ENCODE results near the gene MYO5B.
A peak's percentile ranks its signal among the peaks of the same experiment; 100 is the strongest.

The MYO5B gene

DNA sequence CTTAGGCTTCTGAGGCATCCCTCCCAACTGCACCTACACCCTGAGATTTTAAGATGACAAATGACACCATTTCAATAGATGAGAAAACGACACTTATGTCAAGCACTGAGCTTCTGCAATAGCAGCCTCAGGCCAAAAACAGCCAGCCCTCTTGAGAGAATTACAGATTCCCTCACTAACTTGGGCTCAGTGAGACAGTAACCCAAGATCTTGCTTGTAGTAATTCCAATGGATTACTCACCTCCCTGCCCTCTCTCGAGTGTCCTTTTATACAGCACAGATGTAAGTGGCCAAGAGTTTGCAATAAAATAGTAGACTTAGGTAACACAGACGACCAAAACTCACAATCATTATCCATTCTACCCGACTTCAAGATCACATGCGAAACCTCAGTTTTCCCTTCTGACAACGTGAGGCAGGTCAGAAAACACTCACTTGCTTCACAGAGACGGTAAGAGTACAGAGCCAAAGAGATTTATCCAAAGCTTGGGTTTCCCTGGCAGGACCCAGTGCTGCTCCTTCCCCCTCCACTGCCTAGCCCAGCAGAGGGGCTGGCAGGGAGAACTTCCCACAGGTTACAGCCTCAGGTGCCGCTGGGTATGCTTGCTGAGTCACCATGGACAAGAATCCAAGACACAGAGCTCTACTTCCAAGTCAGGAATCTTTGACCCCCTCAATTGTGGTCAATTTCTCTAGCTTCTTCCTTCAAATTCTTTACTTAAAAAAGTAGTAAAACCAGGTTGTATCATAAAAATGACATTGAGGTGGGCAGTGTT is 181.4 kb downstream of the MYO5B start:
- Histone ChIP-seq H3K4me3 (no peak overlapping the region), H3K4me1 (no peaks in the 10 kb centered on the region), H3K9me3 (no peaks in the 10 kb centered on the region), H3K36me3 (replicated peaks) (no peaks in the 10 kb centered on the region), H3K27me3 (ENCODE audit: low read depth) (no peaks in the 10 kb centered on the region)
- DNase-seq (ENCODE audit: low spot score in 2 of 2) = no peak
- in situ Hi-C loops (cut with MboI; ENCODE audit: low sequenced_read_pairs) = loop anchor here (25.0 kb wide), 1 partner anchor 349 kb away; no protein-coding TSS in a partner anchor

DNA sequence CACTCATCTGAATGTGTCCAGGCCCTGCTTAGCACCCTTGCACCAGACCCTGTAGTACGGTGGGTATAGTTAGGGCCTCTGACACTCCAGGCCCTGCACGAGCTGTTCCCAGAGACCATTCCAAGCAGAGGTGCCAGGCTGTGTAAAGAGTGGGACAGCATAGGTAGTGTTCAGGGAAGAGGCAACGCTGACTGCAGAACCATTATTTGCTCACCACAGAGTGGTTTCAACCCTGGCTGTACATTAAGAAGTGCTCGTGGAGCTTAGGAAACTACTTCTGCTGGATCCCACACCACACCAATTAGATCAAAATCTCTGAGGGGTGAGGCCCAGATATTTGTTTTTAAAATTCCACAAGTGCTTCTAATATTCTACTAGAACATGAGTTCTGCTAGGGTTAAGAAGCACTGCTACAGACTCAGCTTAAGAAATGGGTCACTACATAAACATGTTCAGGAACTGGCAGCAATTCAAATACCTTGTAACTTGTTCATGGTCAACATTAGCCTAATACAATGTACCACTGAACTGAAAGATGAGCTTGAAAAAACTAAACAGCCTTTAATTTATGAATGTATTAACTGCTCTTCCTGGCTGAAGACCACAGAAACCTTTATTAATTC is 183.0 kb downstream of the MYO5B start:
- DNase-seq (ENCODE audit: low spot score in 2 of 2) = no peak
- in situ Hi-C loops (cut with MboI; ENCODE audit: low sequenced_read_pairs) = loop anchor here (25.0 kb wide), 1 partner anchor 350 kb away; no protein-coding TSS in a partner anchor

DNA sequence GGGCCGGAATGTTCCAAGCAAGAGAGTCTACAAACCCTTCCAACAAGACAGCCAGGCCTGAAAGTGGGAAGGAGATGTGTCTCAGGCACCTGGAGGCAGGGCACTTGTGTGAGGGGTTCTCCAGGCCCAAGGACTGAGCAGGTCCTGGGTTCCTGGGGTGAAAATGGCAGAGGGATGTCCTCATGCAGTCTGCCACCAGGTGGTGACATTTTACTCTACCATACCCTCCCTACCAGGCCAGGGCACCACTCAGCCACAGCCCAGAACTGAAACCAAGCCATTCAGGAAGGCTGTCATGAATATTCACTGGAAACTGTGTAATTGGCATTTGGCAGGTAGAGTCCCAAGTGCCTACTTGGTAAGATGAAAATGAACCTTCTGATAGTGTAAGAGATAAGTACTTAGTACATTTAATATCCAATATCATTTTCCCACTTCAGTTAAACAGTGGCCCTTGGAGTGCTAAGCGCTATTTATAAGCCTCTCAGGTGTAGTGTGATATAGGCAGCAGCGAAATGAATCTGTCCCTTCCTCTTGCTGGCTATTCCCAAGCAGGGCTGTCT is 185.1 kb downstream of the MYO5B start:
- Histone ChIP-seq H3K9me3 (no peaks in the 10 kb centered on the region), H3K4me3 (no peak overlapping the region), H3K27me3 (ENCODE audit: low read depth) (no peaks in the 10 kb centered on the region), H3K36me3 (replicated peaks) (no peaks in the 10 kb centered on the region), H3K4me1 (no peaks in the 10 kb centered on the region)
- in situ Hi-C loops (cut with MboI; ENCODE audit: low sequenced_read_pairs) = loop anchor here (25.0 kb wide), 1 partner anchor 352 kb away; no protein-coding TSS in a partner anchor
- DNase-seq (ENCODE audit: low spot score in 2 of 2) = peak; percentile 44 to 71

More for the DNA sequence above, 183.0 kb downstream of the MYO5B start:
- Histone ChIP-seq H3K4me3 (no peak overlapping the region), H3K9me3 (no peaks in the 10 kb centered on the region), H3K4me1 (no peaks in the 10 kb centered on the region), H3K27me3 (ENCODE audit: low read depth) (no peaks in the 10 kb centered on the region), H3K36me3 (replicated peaks) (no peaks in the 10 kb centered on the region)

DNA sequence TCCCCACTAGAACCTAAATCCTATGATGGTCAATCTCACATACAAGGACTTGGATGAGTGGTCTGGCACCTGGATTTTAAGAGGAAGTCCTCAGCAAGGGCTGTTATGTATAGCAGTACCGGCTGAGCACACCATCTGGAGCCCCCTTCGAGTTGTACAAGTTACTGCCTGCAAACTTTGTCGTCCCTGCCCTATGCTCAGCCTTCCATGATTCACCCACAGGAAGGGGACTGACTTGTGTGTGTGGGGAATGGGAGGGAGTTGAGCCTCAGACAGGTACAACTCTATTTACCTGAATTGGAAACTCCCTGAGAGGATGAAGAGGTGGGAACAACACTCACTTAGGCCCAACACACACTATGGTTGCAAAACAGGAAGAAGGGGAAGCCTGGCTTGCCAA is 186.6 kb downstream of the MYO5B start:
- H3K4me1 ChIP-seq = no peaks in the 10 kb centered on the region
- H3K9me3 ChIP-seq = no peaks in the 10 kb centered on the region
- in situ Hi-C loops (cut with MboI; ENCODE audit: low sequenced_read_pairs) = loop anchor here (25.0 kb wide), 1 partner anchor 354 kb away; no protein-coding TSS in a partner anchor
- no peaks in the 10 kb centered on the region for H3K27me3 ChIP-seq (ENCODE audit: low read depth)
- H3K4me3 ChIP-seq = no peak overlapping the region
- DNase-seq (ENCODE audit: low spot score in 2 of 2) = no peak
- H3K36me3 ChIP-seq (replicated peaks) = no peaks in the 10 kb centered on the region

DNA sequence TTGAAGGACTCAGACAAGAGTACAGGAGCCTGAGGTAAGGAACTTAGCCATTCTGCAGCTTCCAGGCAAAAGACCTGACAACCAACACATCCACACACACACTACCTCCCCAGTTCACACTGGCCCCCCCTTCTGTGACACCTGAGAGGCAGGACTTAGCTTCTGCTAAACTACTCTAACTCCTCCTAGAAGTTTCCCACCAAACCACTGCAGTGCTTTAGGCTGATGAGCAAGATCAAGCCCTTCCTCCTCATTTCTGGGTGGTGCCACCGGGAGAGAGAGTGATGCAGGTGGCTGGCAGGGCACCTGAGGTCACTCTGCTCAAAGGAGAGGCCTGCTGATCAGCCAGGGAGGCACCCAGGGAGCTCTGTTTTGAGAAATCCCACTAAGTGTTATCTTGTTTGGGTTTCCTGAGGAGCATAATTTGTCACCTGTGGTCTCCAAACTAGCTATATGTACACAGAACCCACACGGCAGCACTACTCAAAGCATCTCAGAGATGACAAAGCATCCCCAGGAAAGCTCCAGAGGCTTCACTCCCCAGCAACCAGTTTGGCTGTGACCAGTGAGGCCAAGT is 188.4 kb downstream of the MYO5B start:
- in situ Hi-C loops (cut with MboI; ENCODE audit: low sequenced_read_pairs) = loop anchor here (25.0 kb wide), 1 partner anchor 356 kb away; no protein-coding TSS in a partner anchor
- no peaks in the 10 kb centered on the region for H3K27me3 ChIP-seq (ENCODE audit: low read depth)
- H3K36me3 ChIP-seq (replicated peaks) = no peaks in the 10 kb centered on the region

DNA sequence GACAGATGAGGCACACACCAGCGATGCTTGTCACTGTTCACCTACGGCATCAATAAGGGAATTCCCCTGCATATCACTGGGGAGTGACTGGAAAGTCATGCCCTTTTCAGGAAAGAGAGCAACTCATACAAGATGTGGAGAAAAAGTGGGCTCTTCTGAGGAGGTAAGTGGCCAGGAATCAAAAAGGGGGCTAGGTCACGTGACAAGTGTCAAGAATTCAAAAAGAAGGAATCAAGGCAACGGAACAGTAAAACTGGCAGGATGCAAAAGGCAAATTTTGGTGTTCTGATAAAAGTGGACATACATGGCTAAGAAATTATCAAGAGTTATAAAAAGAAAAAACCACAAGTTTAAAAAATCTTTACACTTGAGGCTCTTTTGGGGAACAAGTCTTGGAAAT is 190.9 kb downstream of the MYO5B start:
- Histone ChIP-seq H3K27me3 (ENCODE audit: low read depth) (no peaks in the 10 kb centered on the region), H3K4me3 (no peak overlapping the region), H3K4me1 (no peaks in the 10 kb centered on the region), H3K36me3 (replicated peaks) (no peaks in the 10 kb centered on the region), H3K9me3 (no peaks in the 10 kb centered on the region)
- in situ Hi-C loops (cut with MboI; ENCODE audit: low sequenced_read_pairs) = loop anchor here (25.0 kb wide), 1 partner anchor 358 kb away; no protein-coding TSS in a partner anchor
- no peak for DNase-seq (ENCODE audit: low spot score in 2 of 2)

More for the DNA sequence above, 188.4 kb downstream of the MYO5B start:
- no peak for DNase-seq (ENCODE audit: low spot score in 2 of 2)
- Histone ChIP-seq H3K9me3 (no peaks in the 10 kb centered on the region), H3K4me1 (no peaks in the 10 kb centered on the region), H3K4me3 (no peak overlapping the region)

DNA sequence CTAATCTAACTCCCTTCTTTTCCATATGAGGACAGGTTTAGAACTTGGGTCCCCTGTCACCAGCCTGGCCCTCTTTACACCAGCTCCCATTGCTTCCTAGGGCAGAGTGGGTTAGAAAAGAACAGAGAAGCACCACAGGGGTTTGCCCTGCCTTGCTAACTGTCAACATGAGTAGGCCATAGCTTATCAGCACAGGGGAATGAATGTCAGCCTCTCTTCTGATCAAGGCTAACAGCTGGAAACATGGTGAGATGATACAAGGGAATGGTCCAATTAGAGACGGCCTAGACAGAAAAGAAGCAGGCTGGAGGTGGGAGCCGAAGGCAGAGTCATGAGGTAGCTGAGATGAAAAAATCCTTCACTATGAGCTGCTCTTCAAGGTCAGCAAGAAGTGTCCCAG is 192.2 kb downstream of the MYO5B start:
- Histone ChIP-seq H3K4me1 (no peaks in the 10 kb centered on the region), H3K36me3 (replicated peaks) (no peaks in the 10 kb centered on the region), H3K9me3 (no peaks in the 10 kb centered on the region), H3K4me3 (no peak overlapping the region), H3K27me3 (ENCODE audit: low read depth) (no peaks in the 10 kb centered on the region)
- in situ Hi-C loops (cut with MboI; ENCODE audit: low sequenced_read_pairs) = loop anchor here (25.0 kb wide), 1 partner anchor 360 kb away; no protein-coding TSS in a partner anchor
- DNase-seq (ENCODE audit: low spot score in 2 of 2) = no peak

DNA sequence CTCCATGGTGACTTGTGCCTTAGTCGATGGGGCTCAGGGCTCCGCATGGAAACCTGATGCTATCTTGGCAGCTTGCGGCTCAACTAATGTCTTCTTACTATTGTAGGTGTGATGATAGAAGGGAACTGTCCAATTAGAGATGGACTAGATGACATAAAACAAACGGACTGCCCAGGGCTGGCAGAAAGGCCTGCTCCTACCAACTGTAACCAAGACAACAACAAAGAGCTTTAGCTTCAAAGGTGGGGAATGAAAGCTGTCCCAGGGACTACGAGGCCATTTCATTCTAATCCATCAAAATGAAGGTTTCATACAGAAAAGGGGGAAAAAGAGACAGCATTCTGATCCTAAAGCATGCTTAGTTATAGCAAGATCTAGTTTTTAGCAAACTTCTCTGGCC is 194.7 kb downstream of the MYO5B start:
- Histone ChIP-seq H3K4me1 (no peaks in the 10 kb centered on the region), H3K36me3 (replicated peaks) (no peaks in the 10 kb centered on the region), H3K9me3 (no peaks in the 10 kb centered on the region), H3K27me3 (ENCODE audit: low read depth) (no peaks in the 10 kb centered on the region), H3K4me3 (no peak overlapping the region)
- in situ Hi-C loops (cut with MboI; ENCODE audit: low sequenced_read_pairs) = loop anchor here (25.0 kb wide), 1 partner anchor 362 kb away; no protein-coding TSS in a partner anchor
- DNase-seq (ENCODE audit: low spot score in 2 of 2) = no peak

DNA sequence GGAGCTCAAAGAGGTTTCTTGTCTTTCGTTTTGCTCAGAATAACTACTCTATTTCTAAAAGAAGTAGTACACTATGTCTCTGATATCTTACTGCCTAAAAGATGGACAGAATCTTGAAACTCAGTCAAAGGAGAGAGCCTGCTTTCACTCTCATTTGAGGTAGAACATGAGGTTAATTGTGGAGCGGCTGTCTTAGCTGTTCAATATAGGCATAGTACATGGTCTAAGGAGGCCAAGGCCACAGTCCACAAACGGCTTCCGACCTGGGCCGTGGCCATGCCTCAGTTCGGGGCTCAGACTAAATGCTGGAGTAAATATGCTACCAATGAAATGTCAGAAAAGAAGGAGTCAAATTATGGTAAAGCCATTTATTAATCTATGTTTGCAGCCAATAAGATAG is 195.8 kb downstream of the MYO5B start:
- DNase-seq (ENCODE audit: low spot score in 2 of 2) = no peak
- no peaks in the 10 kb centered on the region for H3K9me3 ChIP-seq
- H3K27me3 ChIP-seq (ENCODE audit: low read depth) = no peaks in the 10 kb centered on the region
- no peaks in the 10 kb centered on the region for H3K36me3 ChIP-seq (replicated peaks)
- H3K4me1 ChIP-seq = no peaks in the 10 kb centered on the region
- H3K4me3 ChIP-seq = no peak overlapping the region
- in situ Hi-C loops (cut with MboI; ENCODE audit: low sequenced_read_pairs) = no loop called here

DNA sequence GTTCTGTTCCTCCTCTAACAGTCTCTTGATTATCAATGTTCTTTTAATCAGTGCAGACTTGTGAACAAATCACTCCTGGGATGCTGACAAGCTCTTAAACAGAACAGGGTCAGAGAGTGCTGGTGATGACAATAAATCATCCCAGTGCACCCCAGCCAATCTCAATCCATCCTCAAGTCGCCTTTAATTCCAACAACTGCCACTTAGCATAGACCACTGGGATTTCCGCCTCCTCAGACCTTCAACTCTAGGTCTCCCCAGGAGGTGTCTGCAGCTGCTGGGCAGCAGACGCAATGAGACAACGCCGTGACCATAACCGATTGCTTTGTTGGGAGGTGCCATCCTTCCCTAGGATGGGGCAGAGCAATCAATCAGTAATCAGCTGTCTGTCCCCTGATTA is 197.4 kb downstream of the MYO5B start:
- Histone ChIP-seq H3K4me1 (no peaks in the 10 kb centered on the region), H3K27me3 (ENCODE audit: low read depth) (no peaks in the 10 kb centered on the region), H3K9me3 (no peaks in the 10 kb centered on the region), H3K4me3 (no peak overlapping the region), H3K36me3 (replicated peaks) (no peaks in the 10 kb centered on the region)
- in situ Hi-C loops (cut with MboI; ENCODE audit: low sequenced_read_pairs) = no loop called here
- DNase-seq (ENCODE audit: low spot score in 2 of 2) = no peak

DNA sequence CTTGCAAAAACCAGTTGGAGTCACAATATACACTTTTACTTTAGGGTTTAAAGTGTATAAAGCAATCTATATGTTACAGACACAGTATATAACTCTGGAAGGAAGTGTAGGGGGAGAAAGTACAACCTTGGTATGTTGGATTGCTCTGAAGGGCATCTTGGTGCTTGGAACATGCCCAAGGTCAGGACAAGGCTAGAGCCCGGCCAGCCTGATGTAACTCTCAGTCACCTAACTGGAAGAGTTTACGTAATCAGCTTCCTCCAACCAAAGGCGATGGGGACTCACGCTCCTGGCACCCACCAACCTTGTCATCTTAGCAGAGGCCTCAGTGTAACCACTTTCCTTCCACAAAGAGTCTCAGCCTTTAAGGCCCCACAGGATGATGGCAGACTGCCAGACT is 200.5 kb downstream of the MYO5B start:
- Histone ChIP-seq H3K4me3 (no peak overlapping the region), H3K27me3 (ENCODE audit: low read depth) (no peaks in the 10 kb centered on the region), H3K4me1 (no peaks in the 10 kb centered on the region), H3K9me3 (no peaks in the 10 kb centered on the region), H3K36me3 (replicated peaks) (no peaks in the 10 kb centered on the region)
- no peak for DNase-seq (ENCODE audit: low spot score in 2 of 2)
- in situ Hi-C loops (cut with MboI; ENCODE audit: low sequenced_read_pairs) = no loop called here

DNA sequence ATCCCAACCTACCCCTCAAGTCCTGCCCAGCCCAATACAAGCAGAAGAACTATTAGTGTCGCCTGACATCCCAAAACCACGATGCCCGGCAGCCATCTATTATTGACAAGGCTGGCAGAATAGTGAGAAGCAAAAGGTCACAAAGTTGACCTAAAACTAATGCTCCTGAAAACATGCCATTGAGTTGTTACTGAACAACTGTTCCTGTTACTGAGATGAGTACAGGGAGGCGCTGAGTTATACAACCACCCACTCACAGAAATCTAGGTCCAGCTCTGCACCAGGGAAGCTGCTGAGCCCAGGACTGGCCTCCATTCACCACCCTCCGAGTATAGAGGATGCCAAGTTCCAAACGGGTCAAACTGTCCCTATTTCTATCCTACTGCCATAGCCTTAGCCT is 201.6 kb downstream of the MYO5B start:
- Histone ChIP-seq H3K4me1 (no peaks in the 10 kb centered on the region), H3K36me3 (replicated peaks) (no peaks in the 10 kb centered on the region), H3K9me3 (no peaks in the 10 kb centered on the region), H3K4me3 (no peak overlapping the region), H3K27me3 (ENCODE audit: low read depth) (no peaks in the 10 kb centered on the region)
- in situ Hi-C loops (cut with MboI; ENCODE audit: low sequenced_read_pairs) = no loop called here
- DNase-seq (ENCODE audit: low spot score in 2 of 2) = no peak

DNA sequence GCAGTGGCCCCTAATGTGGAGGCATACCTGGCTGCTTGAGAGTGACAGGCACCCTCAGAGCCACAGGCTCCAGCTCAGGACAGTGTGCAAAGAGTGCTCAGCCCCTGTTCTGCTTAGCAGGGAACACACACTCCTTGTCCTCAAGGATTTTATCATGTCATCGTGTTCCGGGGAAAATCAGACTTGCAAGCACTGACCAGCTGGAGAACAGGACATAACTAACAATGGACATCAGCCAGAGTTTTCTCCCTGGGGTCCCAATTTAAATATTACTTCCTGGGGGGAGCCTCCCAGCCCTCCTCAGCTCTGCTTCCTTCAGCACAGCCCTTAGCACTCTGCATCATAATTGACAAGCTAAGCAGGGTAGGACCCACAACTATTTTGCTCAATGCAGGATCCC is 206.2 kb downstream of the MYO5B start:
- no peak for DNase-seq (ENCODE audit: low spot score in 2 of 2)
- Histone ChIP-seq H3K27me3 (ENCODE audit: low read depth) (no peaks in the 10 kb centered on the region), H3K4me1 (no peaks in the 10 kb centered on the region), H3K9me3 (no peaks in the 10 kb centered on the region), H3K36me3 (replicated peaks) (no peaks in the 10 kb centered on the region), H3K4me3 (no peak overlapping the region)
- in situ Hi-C loops (cut with MboI; ENCODE audit: low sequenced_read_pairs) = no loop called here

DNA sequence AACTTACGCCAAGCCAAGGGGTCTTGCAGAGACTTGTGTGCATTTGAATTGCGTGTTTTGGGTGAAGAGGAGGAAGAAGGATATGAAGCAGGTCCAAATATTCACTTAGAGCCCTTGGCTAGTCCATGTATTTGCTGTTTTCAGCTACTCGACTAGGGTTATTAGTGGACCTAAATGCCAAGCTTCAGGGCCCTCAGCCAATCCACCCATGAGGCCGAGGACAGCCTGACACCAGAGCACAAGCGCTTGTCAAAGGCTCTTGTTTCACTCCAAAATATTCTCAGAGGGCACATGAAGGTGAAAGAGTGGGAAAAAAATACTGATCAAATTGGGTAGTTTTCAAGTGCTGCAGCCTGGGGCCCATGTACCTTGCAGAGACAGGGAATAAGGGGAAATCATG is 206.8 kb downstream of the MYO5B start:
- in situ Hi-C loops (cut with MboI; ENCODE audit: low sequenced_read_pairs) = no loop called here
- Histone ChIP-seq H3K4me1 (no peaks in the 10 kb centered on the region), H3K9me3 (no peaks in the 10 kb centered on the region), H3K4me3 (no peak overlapping the region), H3K27me3 (ENCODE audit: low read depth) (no peaks in the 10 kb centered on the region), H3K36me3 (replicated peaks) (no peaks in the 10 kb centered on the region)
- DNase-seq (ENCODE audit: low spot score in 2 of 2) = no peak

All from HAP-1 (cell line).